Nephron progenitor cell (in vitro differentiated cells): Measurements from ENCODE around the gene ZNF747.
"Not testable (repeated sequence)": the region's sequence is repeated elsewhere in the genome, so short reads cannot be mapped to it uniquely, and the experiment has no call there.

Experiments
- DNase-seq: peaks from one replicate; pipeline ENCODE4 v3.0.0; 2021
- H3K27ac Mint-ChIP-seq: 2 replicates; pipeline ENCODE4 v1.8.0; 2021; ENCODE audit warnings: mild to moderate bottlenecking, moderate library complexity, mixed read lengths
- H3K27me3 Mint-ChIP-seq: 2 replicates; pipeline ENCODE4 v1.8.0; 2021; ENCODE audit warnings: mild to moderate bottlenecking, low read depth, mixed read lengths; ENCODE audit not compliant: poor library complexity
- H3K36me3 Mint-ChIP-seq: 2 replicates; pipeline ENCODE4 v1.8.0; 2021; ENCODE audit warnings: low read depth, mixed read lengths
- H3K4me1 Mint-ChIP-seq: 2 replicates; pipeline ENCODE4 v1.8.0; 2021; ENCODE audit warnings: mixed read lengths
- H3K4me3 Mint-ChIP-seq: 2 replicates; pipeline ENCODE4 v1.8.0; 2021; ENCODE audit warnings: mild to moderate bottlenecking, moderate library complexity, mixed read lengths
- H3K9me3 Mint-ChIP-seq: 2 replicates; pipeline ENCODE4 v1.8.0; 2021; ENCODE audit warnings: mild to moderate bottlenecking, moderate library complexity, mixed read lengths
- TF ChIP-seq, protein P1 (sequence below): fragments of 200-600 bp; sonication (generic); IDR thresholded peaks from 2 replicates; pipeline ENCODE4 v1.5.0; 2021; ENCODE audit warnings: antibody characterized with exemption

The ZNF747 gene

DNA sequence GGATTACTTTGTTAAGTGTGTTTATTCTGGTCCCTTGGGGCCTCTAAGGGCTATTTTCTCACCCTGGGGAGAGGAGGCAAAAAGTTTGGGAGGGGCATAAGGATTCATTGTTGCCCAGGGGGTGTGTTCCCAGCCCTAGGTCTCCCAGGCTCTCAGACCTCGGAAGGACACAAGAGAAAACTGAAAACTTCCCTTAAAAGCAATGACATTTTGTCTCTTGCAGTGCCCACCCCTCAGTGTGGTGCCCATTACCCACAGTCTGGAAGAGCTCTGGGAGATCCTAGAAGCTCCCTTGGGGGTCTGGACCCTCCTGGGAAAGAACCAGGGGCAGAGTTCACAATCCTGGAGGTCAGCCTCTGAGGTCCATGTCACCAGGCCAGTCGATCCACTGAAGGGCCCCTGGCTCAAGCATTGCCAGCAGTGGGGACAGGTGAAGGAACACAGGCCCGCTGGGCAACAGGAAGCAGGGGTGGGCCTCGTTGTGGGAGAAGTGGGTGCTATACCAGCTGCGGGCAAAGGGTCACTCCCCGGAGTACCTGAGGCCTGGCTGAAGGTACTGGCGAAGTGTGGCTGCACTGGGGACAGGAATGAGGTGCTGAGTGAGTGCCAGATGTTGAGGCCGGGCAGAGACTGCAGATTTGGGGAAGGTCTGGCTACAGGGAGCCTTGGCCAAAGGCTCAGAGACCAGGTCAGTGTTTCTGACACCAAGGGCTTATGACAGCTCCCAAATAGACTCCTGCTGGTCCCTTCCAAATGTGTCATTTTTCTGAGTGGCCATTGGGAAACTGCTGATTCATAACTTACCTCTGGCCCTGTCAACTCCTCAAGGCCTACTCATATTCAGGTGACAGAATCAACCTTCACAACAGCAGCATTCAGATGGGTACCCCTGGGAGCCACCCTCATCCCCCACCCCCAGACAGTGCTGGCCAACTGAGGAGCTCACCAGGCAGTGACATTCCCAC, 4.6 kb upstream of the ZNF747 start:
- H3K4me3 Mint-ChIP-seq = no peak overlapping the region
- TF ChIP-seq, protein P1, sequence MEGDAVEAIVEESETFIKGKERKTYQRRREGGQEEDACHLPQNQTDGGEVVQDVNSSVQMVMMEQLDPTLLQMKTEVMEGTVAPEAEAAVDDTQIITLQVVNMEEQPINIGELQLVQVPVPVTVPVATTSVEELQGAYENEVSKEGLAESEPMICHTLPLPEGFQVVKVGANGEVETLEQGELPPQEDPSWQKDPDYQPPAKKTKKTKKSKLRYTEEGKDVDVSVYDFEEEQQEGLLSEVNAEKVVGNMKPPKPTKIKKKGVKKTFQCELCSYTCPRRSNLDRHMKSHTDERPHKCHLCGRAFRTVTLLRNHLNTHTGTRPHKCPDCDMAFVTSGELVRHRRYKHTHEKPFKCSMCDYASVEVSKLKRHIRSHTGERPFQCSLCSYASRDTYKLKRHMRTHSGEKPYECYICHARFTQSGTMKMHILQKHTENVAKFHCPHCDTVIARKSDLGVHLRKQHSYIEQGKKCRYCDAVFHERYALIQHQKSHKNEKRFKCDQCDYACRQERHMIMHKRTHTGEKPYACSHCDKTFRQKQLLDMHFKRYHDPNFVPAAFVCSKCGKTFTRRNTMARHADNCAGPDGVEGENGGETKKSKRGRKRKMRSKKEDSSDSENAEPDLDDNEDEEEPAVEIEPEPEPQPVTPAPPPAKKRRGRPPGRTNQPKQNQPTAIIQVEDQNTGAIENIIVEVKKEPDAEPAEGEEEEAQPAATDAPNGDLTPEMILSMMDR = no peak
- H3K36me3 Mint-ChIP-seq = peaks cover 25% of the 10 kb centered on the region
- no peak overlapping the region for H3K27ac Mint-ChIP-seq
- H3K4me1 Mint-ChIP-seq = peaks cover 33% of the 10 kb centered on the region
- no peak for DNase-seq
- H3K9me3 Mint-ChIP-seq = peaks cover 5% of the 10 kb centered on the region
- peaks cover 3% of the 10 kb centered on the region for H3K27me3 Mint-ChIP-seq

DNA sequence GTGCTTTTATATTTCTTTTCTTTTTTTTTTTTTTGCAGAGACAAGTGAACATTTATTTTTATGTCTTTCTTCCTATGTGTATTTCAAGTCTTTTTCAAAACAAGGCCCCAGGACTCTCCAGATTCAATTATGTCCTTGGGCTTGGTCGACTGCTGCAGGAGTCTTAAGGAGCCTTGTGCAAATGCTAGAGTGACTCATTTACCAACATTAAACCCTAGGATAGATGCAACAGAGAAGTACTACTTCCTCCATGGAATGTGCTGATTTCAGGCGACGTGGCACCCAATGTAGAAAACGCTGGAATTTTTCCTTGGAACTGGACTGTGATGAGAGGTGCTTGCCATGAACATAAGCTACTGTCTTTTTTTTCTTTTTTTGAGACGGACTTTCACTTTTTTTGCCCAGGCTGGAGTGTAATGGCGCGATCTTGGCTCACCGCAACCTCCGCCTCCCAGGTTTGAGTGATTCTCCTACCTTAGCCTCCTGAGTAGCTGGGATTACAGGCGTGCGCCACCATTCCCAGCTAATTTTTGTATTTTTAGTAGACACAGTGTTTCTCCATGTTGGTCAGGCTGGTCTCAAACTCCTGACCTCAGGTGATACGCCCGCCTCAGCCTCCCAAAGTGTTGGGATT, 1.9 kb upstream of the ZNF747 start:
- H3K9me3 Mint-ChIP-seq, H3K27me3 Mint-ChIP-seq, DNase-seq, H3K27ac Mint-ChIP-seq: not testable (repeated sequence)
- Mint-ChIP-seq H3K4me1 (peaks cover 43% of the 10 kb centered on the region), H3K4me3 (peak overlapping the region; percentile 92), H3K36me3 (peaks cover 27% of the 10 kb centered on the region)

GRCh38 chr16:30535777-30536190, 1.1 kb upstream of the ZNF747 start:
- Mint-ChIP-seq H3K27me3 (peaks cover 3% of the 10 kb centered on the region), H3K27ac (no peak overlapping the region), H3K36me3 (peaks cover 34% of the 10 kb centered on the region), H3K9me3 (peaks cover 5% of the 10 kb centered on the region), H3K4me1 (peaks cover 43% of the 10 kb centered on the region), H3K4me3 (peak overlapping the region; percentile 92)
- TF ChIP-seq, protein P1 = peak; percentile 26
- DNase-seq = peak; percentile 59

- peak overlapping the region; percentile 92 for H3K4me3 Mint-ChIP-seq
- TF ChIP-seq, protein P1 = no peak
- H3K4me1 Mint-ChIP-seq = peaks cover 43% of the 10 kb centered on the region
- no peak for DNase-seq
- H3K27ac Mint-ChIP-seq = peak overlapping the region; percentile 52
- peaks cover 39% of the 10 kb centered on the region for H3K36me3 Mint-ChIP-seq
- peaks cover 3% of the 10 kb centered on the region for H3K27me3 Mint-ChIP-seq
- H3K9me3 Mint-ChIP-seq = peaks cover 5% of the 10 kb centered on the region
Observed at GRCh38 chr16:30535106-30535776, 583 bp upstream of the ZNF747 start.

GRCh38 chr16:30533748-30534367, 800 bp downstream of the ZNF747 start:
- H3K27me3 Mint-ChIP-seq = peaks cover 3% of the 10 kb centered on the region
- DNase-seq = no peak
- TF ChIP-seq, protein P1 = no peak
- H3K36me3 Mint-ChIP-seq = peaks cover 40% of the 10 kb centered on the region
- H3K27ac Mint-ChIP-seq = no peak overlapping the region
- peak overlapping the region; percentile 92 for H3K4me3 Mint-ChIP-seq
- peaks cover 41% of the 10 kb centered on the region for H3K4me1 Mint-ChIP-seq
- peaks cover 5% of the 10 kb centered on the region for H3K9me3 Mint-ChIP-seq
